SK-N-SH (cell line): ENCODE data around the gene DSCAML1. TPM values are rescaled to one million over a fixed set of nuclear protein-coding genes. Genes with fewer than 3 reads are reported as not detected.

Experiments used
- CTCF ChIA-PET: fragments of 300-600, 350-600 bp; formaldehyde crosslinking; extraction: SDS; loops from one replicate; lab custom pipeline; 2021; lab: Yijun Ruan, JAX
- POLR2A ChIA-PET: fragments of 350-600 bp; sonication (Branson Sonifier 250); formaldehyde crosslinking; extraction: SDS; loops from one replicate; lab custom pipeline; 2020; ENCODE audit warnings: antibody characterized with exemption, inconsistent platforms; lab: Yijun Ruan, JAX
- DNase-seq: peaks from one replicate; pipeline ENCODE4 v3.0.0; 2012
- H2AFZ ChIP-seq: fragments of 200-600 bp; sonication (generic); 2 replicates; pipeline ENCODE4 v1.8.1; 2016; ENCODE audit warnings: antibody characterized with exemption, mild to moderate bottlenecking, low read depth
- H3F3A ChIP-seq: fragments of 200-600 bp; sonication (generic); replicated peaks from 2 replicates; pipeline ENCODE3; 2016; ENCODE audit warnings: antibody characterized with exemption, mild to moderate bottlenecking; ENCODE audit not compliant: insufficient read depth
- H3K27ac ChIP-seq, 2 experiments: fragments of 200-500 bp in 1 of 2; fragments of 200-600 bp in 1 of 2; sonication (Bioruptor generic) in 1 of 2; sonication (generic), shearing (Covaris generic) in 1 of 2; 2 replicates each; pipeline versions ENCODE4 v1.5.1 to v1.6.1; 2014 to 2016; ENCODE audit warnings: low read depth in 2 of 2, inconsistent platforms in 1 of 2, low read length in 1 of 2, mild to moderate bottlenecking in 1 of 2, mixed read lengths in 1 of 2
- H3K27me3 ChIP-seq: fragments of 200-600 bp; sonication (generic), shearing (Covaris generic); 2 replicates; pipeline ENCODE4 v1.6.1; 2016; ENCODE audit warnings: mixed run types; ENCODE audit not compliant: insufficient read depth
- H3K36me3 ChIP-seq, 2 experiments: fragments of 200-500 bp in 1 of 2; fragments of 200-600 bp in 1 of 2; sonication (Bioruptor generic) in 1 of 2; sonication (generic) in 1 of 2; replicated peaks in 1 of 2; 2 replicates each; pipeline versions ENCODE3 to v1.5.1; 2014 to 2016; ENCODE audit warnings: low read length in 1 of 2, mild to moderate bottlenecking in 1 of 2; ENCODE audit not compliant: insufficient read depth in 2 of 2, control insufficient read depth in 1 of 2
- H3K4me1 ChIP-seq, 2 experiments: fragments of 200-500 bp in 1 of 2; fragments of 200-600 bp in 1 of 2; sonication (Bioruptor generic) in 1 of 2; sonication (generic), shearing (Covaris generic) in 1 of 2; 2 replicates each; pipeline versions ENCODE4 v1.5.1 to v1.6.1; 2014 to 2016; ENCODE audit warnings: low read depth in 1 of 2, low read length in 1 of 2, mixed run types in 1 of 2; ENCODE audit not compliant: insufficient read depth in 2 of 2, control insufficient read depth in 1 of 2
- H3K4me2 ChIP-seq: fragments of 200-600 bp; sonication (generic), shearing (Covaris generic); 2 replicates; pipeline ENCODE4 v1.6.1; 2017; ENCODE audit warnings: mixed run types
- H3K4me3 ChIP-seq, 2 experiments: fragments of 200-500 bp in 1 of 2; fragments of 200-600 bp in 1 of 2; sonication (Bioruptor generic) in 1 of 2; sonication (generic), shearing (Covaris generic) in 1 of 2; 2 replicates each; pipeline versions ENCODE4 v1.5.1 to v1.8.1; 2014 to 2016; ENCODE audit warnings: low read depth in 2 of 2, inconsistent platforms in 1 of 2, low read length in 1 of 2, mild to moderate bottlenecking in 1 of 2, mixed read lengths in 1 of 2, moderate library complexity in 1 of 2
- H3K79me2 ChIP-seq: fragments of 200-600 bp; sonication (generic); 2 replicates; pipeline ENCODE4 v1.8.1; 2017; ENCODE audit warnings: mild to moderate bottlenecking; ENCODE audit not compliant: insufficient read depth
- H3K9ac ChIP-seq: fragments of 200-600 bp; sonication (generic); 2 replicates; pipeline ENCODE4 v1.6.1; 2017; ENCODE audit warnings: mixed run types
- H3K9me2 ChIP-seq: fragments of 200-600 bp; sonication (generic); 2 replicates; pipeline ENCODE4 v1.6.1; 2017; ENCODE audit warnings: mixed run types
- H3K9me3 ChIP-seq: fragments of 200-600 bp; sonication (generic); 2 replicates; pipeline ENCODE4 v1.6.1; 2017; ENCODE audit warnings: mixed run types, mild to moderate bottlenecking, moderate library complexity
- H4K20me1 ChIP-seq: fragments of 200-600 bp; sonication (generic); 2 replicates; pipeline ENCODE4 v1.6.1; 2017; ENCODE audit warnings: mild to moderate bottlenecking, mixed run types; ENCODE audit not compliant: insufficient read depth
- ELF1 ChIP-seq: IDR thresholded peaks from 2 replicates; pipeline ENCODE4 v1.4.0; 2012
- EZH2phosphoT487 ChIP-seq: fragments of 200-600 bp; sonication (generic); IDR thresholded peaks from 2 replicates; pipeline ENCODE4 v1.6.1; 2017; ENCODE audit warnings: low read depth, mixed run types, mild to moderate bottlenecking, antibody characterized with exemption, moderate library complexity, borderline replicate concordance
- FOSL2 ChIP-seq: IDR thresholded peaks from 2 replicates; pipeline ENCODE4 v1.4.0; 2012; ENCODE audit warnings: low read depth, mild to moderate bottlenecking, moderate library complexity, borderline replicate concordance
- FOXM1 ChIP-seq: IDR thresholded peaks from 2 replicates; pipeline ENCODE4 v1.4.0; 2012; ENCODE audit warnings: low read depth, mild to moderate bottlenecking
- GABPA ChIP-seq: IDR thresholded peaks from 2 replicates; pipeline ENCODE4 v1.4.0; 2012; ENCODE audit warnings: low read depth, mild to moderate bottlenecking
- GATA2 ChIP-seq: sonication (generic); formaldehyde crosslinking; IDR thresholded peaks from 2 replicates; pipeline ENCODE4 v1.5.0; 2020; ENCODE audit warnings: mild to moderate bottlenecking, missing genetic modification reagents
- IRF3 ChIP-seq: fragments of 150-350 bp; IDR thresholded peaks from 2 replicates; pipeline ENCODE4 v1.6.1; 2016; ENCODE audit warnings: mild to moderate bottlenecking, low read depth, low read length
- MEF2A ChIP-seq: IDR thresholded peaks from 2 replicates; pipeline ENCODE4 v1.4.0; 2012; ENCODE audit warnings: low read depth, borderline replicate concordance
- MXI1 ChIP-seq: IDR thresholded peaks from 2 replicates; pipeline ENCODE4 v1.6.1; 2012; ENCODE audit warnings: mild to moderate bottlenecking, low read depth, low read length, improper control_type of control experiment
- NFIC ChIP-seq: IDR thresholded peaks from 2 replicates; pipeline ENCODE4 v1.4.0; 2012; ENCODE audit warnings: borderline replicate concordance
- PBX3 ChIP-seq: IDR thresholded peaks from 2 replicates; pipeline ENCODE4; 2012
- RAD21 ChIP-seq: IDR thresholded peaks from 2 replicates; pipeline ENCODE4 v1.6.1; 2012; ENCODE audit warnings: mild to moderate bottlenecking, low read length
- REST ChIP-seq: IDR thresholded peaks from 2 replicates; pipeline ENCODE4 v1.6.1; 2012; ENCODE audit warnings: mild to moderate bottlenecking, low read depth, low read length, moderate library complexity
- RFX5 ChIP-seq: IDR thresholded peaks from 2 replicates; pipeline ENCODE4 v1.6.1; 2012; ENCODE audit warnings: mild to moderate bottlenecking, improper control_type of control experiment, low read length
- RXRA ChIP-seq: IDR thresholded peaks from 2 replicates; pipeline ENCODE4 v1.4.0; 2012; ENCODE audit warnings: low read depth, mild to moderate bottlenecking, borderline replicate concordance
- SIN3A ChIP-seq: IDR thresholded peaks from 2 replicates; pipeline ENCODE4 v1.6.1; 2012; ENCODE audit warnings: low read depth, mild to moderate bottlenecking, low read length, moderate library complexity, borderline replicate concordance
- SMC3 ChIP-seq: IDR thresholded peaks from 2 replicates; pipeline ENCODE4 v1.6.1; 2012; ENCODE audit warnings: low read depth, low read length, improper control_type of control experiment
- TAF1 ChIP-seq: IDR thresholded peaks from 2 replicates; pipeline ENCODE4 v1.6.1; 2012; ENCODE audit warnings: low read depth, mild to moderate bottlenecking, low read length, moderate library complexity, borderline replicate concordance
- TCF12 ChIP-seq: IDR thresholded peaks from 2 replicates; pipeline ENCODE4 v1.4.0; 2012
- USF1 ChIP-seq: IDR thresholded peaks from 2 replicates; pipeline ENCODE4 v1.4.0; 2012; ENCODE audit warnings: low read depth, borderline replicate concordance
- YY1 ChIP-seq: IDR thresholded peaks from 2 replicates; pipeline ENCODE4 v1.4.0; 2012; ENCODE audit warnings: low read depth, mild to moderate bottlenecking
- WGBS: methylation state at CpG from one replicate; pipeline ENCODE4 v1.1.6; 2017; ENCODE audit warnings: low lambda C conversion rate; 5-methylcytosine and 5-hydroxymethylcytosine counted together
- polyA plus RNA-seq, 3 experiments: library from polyadenylated mRNA; depleted of rRNA; stranded (reverse); fragments of >200 nt; gene quantifications; 2 replicates each; pipeline ENCODE4 v1.2.3, GENCODE V29; 2012

Gene DSCAML1
- polyA plus RNA-seq, 1 of the 3 experiments (the other 2 are of a cell fraction), result not detected

GRCh38 chr11:117392001-117392690 lies 404.9 kb downstream of the DSCAML1 start:
- Histone ChIP-seq H3K27ac (no peak overlapping the region), H3K4me3 (no peak overlapping the region), H3K9me3 (no peaks in the 10 kb centered on the region), H3K4me2 (no peak overlapping the region), H3F3A (peaks cover 2% of the 10 kb centered on the region), H3K27me3 (no peaks in the 10 kb centered on the region), H3K9me2 (no peaks in the 10 kb centered on the region), H3K36me3 (peaks cover 30 to 64% of the 10 kb centered on the region in 2 experiments), H3K9ac (no peak overlapping the region), H4K20me1 (no peaks in the 10 kb centered on the region), H3K79me2 (no peaks in the 10 kb centered on the region), H3K4me1 (peaks cover 0 to 4% of the 10 kb centered on the region in 2 experiments; a peak in 1 of 4 replicates), H2AFZ (no peak overlapping the region)
- no peak for TF ChIP-seq GATA2 (CRISPR knock-in tag)
- no peak for TF ChIP-seq RFX5
- no peak for TF ChIP-seq SIN3A
- TF ChIP-seq GABPA, result no peak
- TF ChIP-seq PBX3, result no peak
- no peak for TF ChIP-seq EZH2phosphoT487
- no peak for TF ChIP-seq USF1
- no peak for TF ChIP-seq MXI1
- TF ChIP-seq IRF3, result no peak
- TF ChIP-seq FOXM1, result no peak
- no peak for TF ChIP-seq TAF1
- WGBS, result over 99% methylated on average over 10 of the region's 12 CpGs
- CTCF ChIA-PET, result interaction anchor here (1.2 kb wide), 1 partner anchor 34 kb away, joined by 3 read pairs; no protein-coding TSS in a partner anchor
- POLR2A ChIA-PET, result no interaction called here
- DNase-seq, result no peak

GRCh38 chr11:117391181-117391580 lies 405.8 kb downstream of the DSCAML1 start:
- Histone ChIP-seq H3K36me3 (peaks cover 24 to 64% of the 10 kb centered on the region in 2 experiments), H3K27me3 (no peaks in the 10 kb centered on the region), H4K20me1 (no peaks in the 10 kb centered on the region), H3K79me2 (no peaks in the 10 kb centered on the region), H3K27ac (no peak overlapping the region), H3F3A (peaks cover 2% of the 10 kb centered on the region), H3K9me2 (no peaks in the 10 kb centered on the region), H2AFZ (no peak overlapping the region), H3K4me3 (no peak overlapping the region), H3K9me3 (no peaks in the 10 kb centered on the region), H3K9ac (no peak overlapping the region), H3K4me2 (no peak overlapping the region), H3K4me1 (peaks cover 0 to 4% of the 10 kb centered on the region in 2 experiments; a peak in 1 of 4 replicates)
- no peak for DNase-seq
- 99% methylated on average over 8 of the region's 8 CpGs for WGBS
- ChIA-PET POLR2A (interaction anchor here (0.6 kb wide), 1 partner anchor 36 kb away, joined by 3 read pairs; no protein-coding TSS in a partner anchor), CTCF (no interaction called here)
- TF ChIP-seq ELF1 (no peak), RAD21 (no peak), GABPA (no peak), MEF2A (no peak), SIN3A (no peak), MXI1 (no peak), TCF12 (no peak), SMC3 (no peak), YY1 (no peak), NFIC (no peak), FOSL2 (no peak), REST (no peak), RXRA (no peak)
